ENCODE data around the gene SPTA1.
"Not testable (repeated sequence)": the region's sequence is repeated elsewhere in the genome, so short reads cannot be mapped to it uniquely, and the experiment has no call there.

Gene SPTA1

GRCh38 chr1:158686111-158687009, at the start of gene SPTA1:
Gene SPTA1, minus strand, starts transcription at chr1:158686715. Its CDS starts 198 bp downstream, at chr1:158686517.
- DNase-seq, result no peak

GRCh38 chr1:158735848-158736247, 49.3 kb upstream of the SPTA1 start:
- DNase-seq, result no peak

DNA sequence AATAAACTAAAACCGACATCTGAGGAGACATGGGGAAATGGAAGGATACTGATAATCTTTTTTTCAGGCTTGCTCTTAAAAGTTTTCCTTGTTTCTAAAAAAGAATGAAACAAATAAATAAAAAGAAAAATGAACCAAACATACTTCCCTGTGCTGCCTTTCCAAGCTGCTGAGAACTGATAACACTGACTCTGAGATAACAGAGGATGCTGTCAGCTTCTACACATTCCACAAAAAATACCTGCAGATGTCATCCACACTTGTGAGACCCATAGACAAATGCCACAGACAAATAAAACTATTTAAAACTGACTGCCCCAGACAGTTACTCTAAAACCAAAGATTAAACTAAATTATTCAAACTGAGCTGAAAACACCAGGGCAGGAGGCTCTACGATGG, 46.0 kb upstream of the SPTA1 start:
- DNase-seq, result no peak

- DNase-seq, result no peak
These were observed 45.2 kb upstream of the SPTA1 start for GRCh38 chr1:158731707-158732106.

DNA sequence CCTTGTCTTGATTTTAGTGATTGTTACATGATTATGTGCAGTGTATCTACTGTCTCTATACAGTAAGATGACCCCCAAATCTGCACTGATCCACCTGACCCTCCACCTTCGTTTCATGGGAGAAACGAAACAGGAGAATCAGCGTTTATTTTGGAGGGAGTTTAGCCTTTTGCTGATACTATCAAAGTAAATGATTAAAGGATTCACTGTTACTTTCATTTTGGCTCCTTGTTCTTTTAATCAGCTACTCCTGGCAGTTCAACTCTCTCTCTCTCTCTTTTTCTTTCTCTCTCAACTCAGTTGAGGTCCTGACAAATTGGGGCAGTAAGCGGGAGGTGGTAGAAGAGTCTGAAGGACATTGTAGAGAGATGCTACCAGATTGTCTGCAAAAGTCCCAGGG, 43.9 kb upstream of the SPTA1 start:
- no peak for DNase-seq

DNA sequence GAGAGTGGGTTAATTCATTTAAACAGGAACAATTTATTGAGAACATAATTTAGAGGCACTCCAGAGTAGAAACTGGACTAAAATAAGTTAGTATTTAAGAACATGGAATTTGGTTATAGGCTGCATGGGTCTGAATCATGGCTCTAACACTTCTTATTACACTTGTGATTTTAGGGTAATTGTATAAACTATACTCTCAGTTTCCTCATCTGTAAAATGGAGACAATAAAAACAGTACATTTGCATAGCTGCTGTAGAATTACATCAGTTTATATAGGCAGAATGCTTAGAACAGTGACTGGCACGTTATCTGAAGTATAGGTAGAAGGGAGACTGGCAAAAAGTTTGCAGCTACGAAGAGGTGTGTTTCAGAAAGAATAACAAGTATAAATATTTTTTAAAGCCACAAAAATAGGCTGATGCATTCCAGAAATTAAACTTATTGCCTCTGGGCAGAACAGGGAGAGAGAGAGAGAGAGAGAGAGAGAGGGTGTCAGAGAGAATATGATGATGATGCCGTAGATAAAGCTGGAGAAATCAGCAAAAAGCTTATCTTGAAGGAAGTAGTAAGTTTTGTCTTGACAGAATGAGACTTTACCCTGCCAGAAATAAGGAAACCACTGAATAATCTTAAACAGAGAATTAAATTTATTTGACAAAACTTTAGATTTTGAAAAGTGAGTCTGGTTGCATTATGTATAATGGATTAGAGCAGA, 42.2 kb upstream of the SPTA1 start:
- no peak for DNase-seq

GRCh38 chr1:158724442-158724841, 37.9 kb upstream of the SPTA1 start:
- DNase-seq, result no peak

GRCh38 chr1:158720620-158721019, 34.1 kb upstream of the SPTA1 start, which contains the start of gene OR6K3:
Gene OR6K3, minus strand, starts transcription at chr1:158720720. Its CDS starts 2,605 bp downstream, at chr1:158718115.
- DNase-seq, result no peak

DNA sequence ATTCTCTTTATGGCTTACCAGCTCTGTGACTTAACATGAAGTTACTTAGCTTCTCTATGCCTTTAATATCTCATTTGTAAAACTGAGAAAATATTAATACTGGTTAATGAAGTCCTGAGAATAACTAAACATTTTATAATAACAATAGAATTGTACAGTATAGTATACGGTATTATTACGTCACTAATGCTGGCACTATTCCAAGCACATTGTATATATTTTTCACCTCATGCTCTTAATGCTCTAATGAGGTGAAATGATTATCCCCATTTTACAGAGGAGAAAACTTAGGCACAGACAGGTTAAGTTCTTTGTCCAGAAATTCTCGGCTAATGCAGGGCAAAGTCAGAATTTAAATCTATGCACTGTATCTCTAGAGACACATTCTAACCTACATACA, 33.1 kb upstream of the SPTA1 start:
- no peak for DNase-seq

- no peak for DNase-seq
These were observed 30.8 kb upstream of the SPTA1 start for GRCh38 chr1:158717344-158717743.

DNA sequence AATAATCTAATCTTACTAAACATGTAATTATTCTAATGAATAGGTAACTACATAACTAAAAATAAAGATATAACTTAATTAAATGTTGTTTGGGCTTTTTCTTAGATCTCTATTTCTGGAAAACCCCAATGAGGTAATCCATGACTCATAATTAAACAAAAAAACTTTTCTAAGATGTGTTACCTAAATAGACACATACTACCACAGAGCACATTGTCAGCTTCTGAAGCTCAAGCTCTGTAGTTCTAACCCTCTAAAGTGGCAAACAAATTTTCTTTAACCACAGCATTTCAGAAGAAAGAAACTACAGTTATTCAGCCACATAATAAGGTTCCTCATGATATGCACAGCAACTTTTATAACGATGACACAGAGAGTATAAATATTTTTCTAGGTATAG, 29.8 kb upstream of the SPTA1 start:
- DNase-seq, result no peak

DNA sequence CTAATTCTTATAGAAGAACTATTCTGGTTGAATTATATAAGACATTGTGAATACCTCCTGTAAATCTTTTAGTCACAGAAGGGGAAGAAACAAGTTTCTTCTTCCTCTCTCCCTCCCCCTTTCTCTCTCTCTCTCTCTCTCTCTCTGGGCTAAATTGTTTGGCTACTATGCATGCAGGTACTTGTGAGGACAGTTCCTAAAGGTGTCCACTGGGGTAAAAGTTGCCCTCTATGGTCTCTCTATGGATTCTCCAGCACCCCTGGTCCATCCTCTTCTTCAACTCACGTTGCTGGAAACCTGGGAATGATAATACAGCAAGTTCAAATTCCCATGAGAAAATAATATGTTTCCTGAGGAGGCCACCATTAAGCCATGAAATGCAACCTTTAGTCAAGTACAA, 28.2 kb upstream of the SPTA1 start:
- no peak for DNase-seq

DNA sequence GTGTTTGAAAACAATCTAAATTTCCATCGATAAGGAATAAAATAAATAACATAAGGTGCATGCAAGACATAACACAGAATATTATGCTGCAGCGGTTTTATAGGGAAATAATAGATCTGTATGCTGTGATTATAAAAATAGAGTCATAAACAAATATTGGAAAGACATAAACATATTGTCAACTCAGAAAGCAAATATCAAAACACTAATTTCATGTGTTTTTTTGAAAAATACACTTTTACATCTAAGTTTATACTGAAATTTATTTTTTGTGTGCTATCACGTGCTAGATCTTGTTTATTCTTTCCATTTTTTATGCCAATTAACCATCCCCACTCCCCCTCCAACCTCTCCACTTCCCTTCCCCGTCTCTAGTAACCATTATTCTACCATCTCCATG, 24.6 kb upstream of the SPTA1 start:
- no peak for DNase-seq

DNA sequence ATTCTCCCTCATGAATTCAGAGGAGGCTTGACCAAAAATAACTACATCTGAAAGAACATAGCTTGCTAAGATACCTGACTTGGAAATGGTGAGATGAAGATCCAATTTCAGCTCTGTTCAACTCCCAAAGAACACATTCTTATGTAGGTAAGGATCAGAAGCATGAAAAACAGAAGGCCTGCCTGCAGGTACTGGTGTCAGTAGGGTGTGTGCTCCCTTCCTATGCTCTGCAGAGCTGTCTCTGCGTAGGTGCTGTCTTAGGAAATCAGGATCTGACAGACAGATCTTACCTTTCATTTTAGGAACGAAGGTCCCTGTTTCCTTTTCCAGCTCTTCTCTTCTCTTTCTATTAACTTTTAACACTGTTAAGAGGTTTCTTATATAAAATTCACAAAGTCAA, 19.6 kb upstream of the SPTA1 start:
- DNase-seq, result no peak

GRCh38 chr1:158700552-158700951, 14.0 kb upstream of the SPTA1 start, which contains the start of gene OR6K2:
Gene OR6K2, minus strand, starts transcription at chr1:158700652. Its CDS starts 0 bp downstream, at chr1:158700652.
- DNase-seq, result no peak

GRCh38 chr1:158694596-158694995, 8.1 kb upstream of the SPTA1 start:
- no peak for DNase-seq

- DNase-seq, result no peak
These were observed 5.8 kb upstream of the SPTA1 start for GRCh38 chr1:158692356-158692755.

GRCh38 chr1:158691907-158692306, 5.4 kb upstream of the SPTA1 start:
- DNase-seq, result no peak

DNA sequence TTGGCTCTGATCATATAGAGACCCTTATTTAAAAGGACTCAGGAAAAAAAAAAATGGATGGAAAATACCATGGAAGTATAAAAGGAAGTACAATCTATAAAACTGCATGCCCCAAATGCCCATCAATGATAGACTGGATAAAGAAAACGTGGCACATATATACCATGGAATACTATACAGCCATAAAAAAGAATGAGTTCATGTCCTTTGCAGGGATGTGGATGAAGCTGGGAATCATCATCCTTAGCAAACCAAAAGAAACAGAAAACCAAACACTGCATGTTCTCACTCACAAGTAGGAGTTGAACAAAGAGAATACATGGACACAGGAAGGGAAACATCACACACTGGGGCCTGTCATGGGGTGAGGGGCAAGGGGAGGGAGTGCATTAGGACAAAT, 4.6 kb upstream of the SPTA1 start:
- DNase-seq, result not testable (repeated sequence)

GRCh38 chr1:158689875-158690274, 3.4 kb upstream of the SPTA1 start:
- DNase-seq, result no peak

GRCh38 chr1:158689110-158689509, 2.6 kb upstream of the SPTA1 start:
- DNase-seq, result no peak

DNA sequence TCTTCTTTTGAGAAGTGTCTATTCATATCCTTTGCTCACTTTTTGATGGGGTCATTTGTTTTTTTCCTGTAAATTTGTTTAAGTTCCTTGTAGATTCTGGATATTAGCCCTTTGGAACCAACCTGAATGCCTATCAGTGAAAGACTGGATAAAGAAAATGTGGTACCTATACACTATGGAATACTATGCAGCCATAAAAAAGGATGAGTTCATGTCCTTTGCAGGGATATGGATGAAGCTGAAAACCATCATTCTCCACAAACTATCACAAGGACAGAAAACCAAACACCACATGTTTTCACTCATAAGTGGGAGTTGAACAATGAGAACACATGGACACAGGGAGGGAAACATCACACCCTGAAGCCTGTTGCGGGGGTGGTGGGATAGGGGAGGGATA, 1.8 kb upstream of the SPTA1 start:
- not testable (repeated sequence) for DNase-seq

DNA sequence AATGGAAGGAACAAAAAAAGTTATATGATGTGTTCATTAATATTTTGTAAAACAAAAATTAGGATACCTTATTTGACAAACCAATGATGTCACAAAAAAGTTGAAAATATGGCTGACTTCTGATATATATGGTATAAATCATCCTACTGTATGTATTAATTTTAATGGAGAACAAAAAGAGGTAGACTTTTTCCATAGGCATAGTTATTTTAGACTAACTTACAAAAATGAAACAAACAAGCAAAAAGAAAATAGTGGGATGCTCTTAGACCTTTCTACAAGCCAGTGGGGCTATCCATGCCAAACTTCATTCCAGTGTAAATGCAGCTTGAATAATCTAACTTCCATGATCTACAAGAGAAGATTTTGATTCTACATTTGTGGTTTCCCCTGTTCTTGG, 522 bp upstream of the SPTA1 start:
- no peak for DNase-seq

DNA sequence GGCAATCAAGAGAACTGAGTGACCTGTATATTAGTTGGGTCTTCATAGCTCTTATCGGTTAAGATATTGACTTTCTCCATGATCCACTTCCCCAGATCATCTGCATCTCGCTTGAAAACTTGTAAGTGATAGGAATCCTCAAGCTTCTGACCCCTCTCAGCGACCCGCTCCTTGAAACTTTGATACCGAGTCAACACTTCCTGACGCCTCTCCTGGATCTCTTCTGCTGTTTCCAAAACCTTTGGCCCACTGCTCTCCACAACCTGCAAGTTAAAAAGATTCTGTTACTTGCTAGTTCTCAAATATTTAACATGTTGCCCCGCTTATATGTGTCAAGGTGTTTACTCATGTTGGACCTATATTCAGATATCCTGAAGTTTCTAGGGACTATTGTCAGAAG, 1.4 kb downstream of the SPTA1 start:
- DNase-seq, result no peak
